ENCODE data around the gene RGS3. TPM values are rescaled to one million over a fixed set of nuclear protein-coding genes. Genes with fewer than 3 reads are reported as not detected.
"Not testable (repeated sequence)": the region's sequence is repeated elsewhere in the genome, so short reads cannot be mapped to it uniquely, and the experiment has no call there.

The RGS3 gene
- total RNA-seq, 1 donor from 2014 or later = 15.0 TPM

GRCh38 chr9:113426701-113427100 is 36.8 kb upstream of the RGS3 start:
- intact Hi-C loops (cut with micrococcal nuclease) = no loop called here
- Mint-ChIP-seq H3K27ac (no peak overlapping the region), H3K9me3 (no peaks in the 10 kb centered on the region), H3K4me3 (no peak overlapping the region), H3K4me1 (no peaks in the 10 kb centered on the region), H3K36me3 (ENCODE audit: low read depth) (no peaks in the 10 kb centered on the region), H3K27me3 (peaks cover 15% of the 10 kb centered on the region)
- TF ChIP-seq, protein P1, sequence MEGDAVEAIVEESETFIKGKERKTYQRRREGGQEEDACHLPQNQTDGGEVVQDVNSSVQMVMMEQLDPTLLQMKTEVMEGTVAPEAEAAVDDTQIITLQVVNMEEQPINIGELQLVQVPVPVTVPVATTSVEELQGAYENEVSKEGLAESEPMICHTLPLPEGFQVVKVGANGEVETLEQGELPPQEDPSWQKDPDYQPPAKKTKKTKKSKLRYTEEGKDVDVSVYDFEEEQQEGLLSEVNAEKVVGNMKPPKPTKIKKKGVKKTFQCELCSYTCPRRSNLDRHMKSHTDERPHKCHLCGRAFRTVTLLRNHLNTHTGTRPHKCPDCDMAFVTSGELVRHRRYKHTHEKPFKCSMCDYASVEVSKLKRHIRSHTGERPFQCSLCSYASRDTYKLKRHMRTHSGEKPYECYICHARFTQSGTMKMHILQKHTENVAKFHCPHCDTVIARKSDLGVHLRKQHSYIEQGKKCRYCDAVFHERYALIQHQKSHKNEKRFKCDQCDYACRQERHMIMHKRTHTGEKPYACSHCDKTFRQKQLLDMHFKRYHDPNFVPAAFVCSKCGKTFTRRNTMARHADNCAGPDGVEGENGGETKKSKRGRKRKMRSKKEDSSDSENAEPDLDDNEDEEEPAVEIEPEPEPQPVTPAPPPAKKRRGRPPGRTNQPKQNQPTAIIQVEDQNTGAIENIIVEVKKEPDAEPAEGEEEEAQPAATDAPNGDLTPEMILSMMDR (IDR thresholded peaks at IDR 0.05) = no peak
- ATAC-seq (ENCODE audit: low read depth) (no peak), DNase-seq (no peak)
- ChIA-PET CTCF (no interaction called here), POLR2A (no interaction called here)

GRCh38 chr9:113427629-113428028 is 35.9 kb upstream of the RGS3 start:
- Mint-ChIP-seq H3K36me3 (ENCODE audit: low read depth) (no peaks in the 10 kb centered on the region), H3K4me1 (no peaks in the 10 kb centered on the region), H3K27me3 (peaks cover 18% of the 10 kb centered on the region), H3K9me3 (no peaks in the 10 kb centered on the region), H3K27ac (no peak overlapping the region), H3K4me3 (no peak overlapping the region)
- TF ChIP-seq, protein P1 (IDR thresholded peaks at IDR 0.05) = no peak
- ATAC-seq (ENCODE audit: low read depth) (no peak), DNase-seq (no peak)
- ChIA-PET POLR2A (interaction anchor here (0.9 kb wide), 1 partner anchor 16 kb away, joined by 3 read pairs; no protein-coding TSS in a partner anchor), CTCF (no interaction called here)
- intact Hi-C loops (cut with micrococcal nuclease) = no loop called here

GRCh38 chr9:113428062-113428615 is 35.4 kb upstream of the RGS3 start:
- no peak overlapping the region for H3K27ac Mint-ChIP-seq
- TF ChIP-seq, protein P1 (IDR thresholded peaks at IDR 0.05) = no peak
- H3K9me3 Mint-ChIP-seq = no peaks in the 10 kb centered on the region
- ChIA-PET POLR2A (interaction anchor here (0.9 kb wide), 1 partner anchor 17 kb away, joined by 3 read pairs; no protein-coding TSS in a partner anchor), CTCF (no interaction called here)
- no peaks in the 10 kb centered on the region for H3K36me3 Mint-ChIP-seq (ENCODE audit: low read depth)
- H3K27me3 Mint-ChIP-seq = peaks cover 20% of the 10 kb centered on the region
- H3K4me1 Mint-ChIP-seq = no peaks in the 10 kb centered on the region
- DNase-seq = no peak
- intact Hi-C loops (cut with micrococcal nuclease) = no loop called here
- no peak overlapping the region for H3K4me3 Mint-ChIP-seq
- ATAC-seq (ENCODE audit: low read depth) = no peak

GRCh38 chr9:113431191-113431590 is 32.3 kb upstream of the RGS3 start:
- no peak for ATAC-seq (ENCODE audit: low read depth)
- CTCF ChIA-PET = no interaction called here
- Mint-ChIP-seq H3K4me1 (no peaks in the 10 kb centered on the region), H3K27ac (no peak overlapping the region), H3K27me3 (peaks cover 10% of the 10 kb centered on the region), H3K36me3 (ENCODE audit: low read depth) (no peaks in the 10 kb centered on the region), H3K9me3 (no peaks in the 10 kb centered on the region), H3K4me3 (no peak overlapping the region)
- DNase-seq = no peak
- POLR2A ChIA-PET = no interaction called here
- TF ChIP-seq, protein P1 (IDR thresholded peaks at IDR 0.05) = no peak
- intact Hi-C loops (cut with micrococcal nuclease) = no loop called here

DNA sequence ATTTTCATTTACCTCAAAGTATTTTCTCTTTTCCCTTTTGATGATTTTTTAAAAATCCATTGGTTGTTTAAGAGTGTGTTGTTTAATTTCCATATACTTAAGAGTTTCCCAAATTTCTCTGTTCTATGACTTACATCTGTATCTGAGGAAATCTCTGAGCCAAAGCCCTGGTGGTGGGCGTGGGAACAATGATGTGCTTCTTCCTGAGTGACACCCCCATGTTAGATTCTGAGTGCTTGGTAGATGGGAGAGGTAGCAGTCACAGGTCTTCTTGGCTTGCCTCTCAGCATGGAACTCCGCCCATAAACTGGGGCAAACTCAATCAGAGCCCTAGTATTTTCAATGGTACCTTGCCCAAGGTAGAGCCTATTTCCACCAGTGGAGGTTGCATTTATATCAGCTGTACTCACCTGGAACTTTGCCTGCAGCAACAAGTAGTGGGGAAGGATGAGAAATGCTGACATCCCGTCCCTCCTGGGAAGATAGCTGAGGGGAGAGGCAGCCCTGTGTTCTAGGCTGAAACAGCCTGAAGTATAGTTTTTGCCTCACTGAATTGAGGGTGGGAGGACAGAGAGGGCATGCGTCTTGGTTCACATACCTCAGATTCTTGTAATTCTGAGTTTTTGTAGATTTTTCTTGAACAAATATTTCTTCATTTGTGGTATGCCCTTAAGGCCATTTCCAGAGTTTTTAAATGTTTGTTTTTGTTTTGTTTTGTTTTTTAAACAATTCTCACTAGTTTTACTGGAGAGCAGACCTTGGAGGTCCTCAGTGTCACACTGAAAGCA is 26.6 kb upstream of the RGS3 start:
- no peak for ATAC-seq (ENCODE audit: low read depth)
- Mint-ChIP-seq H3K9me3 (no peaks in the 10 kb centered on the region), H3K4me3 (no peak overlapping the region), H3K36me3 (ENCODE audit: low read depth) (no peaks in the 10 kb centered on the region), H3K4me1 (no peaks in the 10 kb centered on the region), H3K27me3 (peaks cover 5% of the 10 kb centered on the region), H3K27ac (no peak overlapping the region)
- POLR2A ChIA-PET = no interaction called here
- intact Hi-C loops (cut with micrococcal nuclease) = loop anchor here (2.0 kb wide), 1 partner anchor 20 kb away; no protein-coding TSS in a partner anchor
- CTCF ChIA-PET = no interaction called here
- TF ChIP-seq, protein P1 (IDR thresholded peaks at IDR 0.05) = no peak
- DNase-seq = no peak

DNA sequence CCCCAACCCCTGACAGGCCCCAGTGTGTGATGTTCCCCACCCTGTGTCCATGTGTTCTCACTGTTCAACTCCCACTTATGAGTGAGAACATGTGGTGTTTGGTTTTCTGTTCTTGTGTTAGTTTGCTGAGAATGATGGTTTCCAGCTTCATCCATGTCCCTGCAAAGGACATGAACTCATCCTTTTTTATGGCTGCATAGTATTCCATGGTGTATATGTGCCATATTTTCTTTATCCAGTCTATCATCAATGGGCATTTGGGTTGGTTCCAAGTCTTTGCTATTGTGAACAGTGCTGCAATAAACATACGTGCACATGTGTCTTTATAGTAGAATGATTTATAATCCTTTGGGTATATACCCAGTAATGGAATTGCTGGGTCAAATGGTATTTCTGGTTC is 25.8 kb upstream of the RGS3 start:
- CTCF ChIA-PET; H3K4me3 Mint-ChIP-seq; H3K27me3 Mint-ChIP-seq; H3K4me1 Mint-ChIP-seq; H3K36me3 Mint-ChIP-seq (ENCODE audit: low read depth); POLR2A ChIA-PET; H3K9me3 Mint-ChIP-seq; DNase-seq; H3K27ac Mint-ChIP-seq; ATAC-seq (ENCODE audit: low read depth): not testable (repeated sequence)
- intact Hi-C loops (cut with micrococcal nuclease) = loop anchor here (2.0 kb wide), 1 partner anchor 21 kb away; no protein-coding TSS in a partner anchor

All from activated B cell treated with CpG ODN at 0.5 μM for 24 hours (primary cell).